ENCODE results near the gene PHACTR1. TPM values are rescaled to one million over a fixed set of nuclear protein-coding genes. Genes with fewer than 3 reads are reported as not detected.

PHACTR1 gene
- total and polyA plus RNA-seq, 9 of the 15 experiments (the other 6 are each of a cell fraction or from before 2014, with no cell fraction given), result 11.5 to 32.6 (median 22.0) TPM

DNA sequence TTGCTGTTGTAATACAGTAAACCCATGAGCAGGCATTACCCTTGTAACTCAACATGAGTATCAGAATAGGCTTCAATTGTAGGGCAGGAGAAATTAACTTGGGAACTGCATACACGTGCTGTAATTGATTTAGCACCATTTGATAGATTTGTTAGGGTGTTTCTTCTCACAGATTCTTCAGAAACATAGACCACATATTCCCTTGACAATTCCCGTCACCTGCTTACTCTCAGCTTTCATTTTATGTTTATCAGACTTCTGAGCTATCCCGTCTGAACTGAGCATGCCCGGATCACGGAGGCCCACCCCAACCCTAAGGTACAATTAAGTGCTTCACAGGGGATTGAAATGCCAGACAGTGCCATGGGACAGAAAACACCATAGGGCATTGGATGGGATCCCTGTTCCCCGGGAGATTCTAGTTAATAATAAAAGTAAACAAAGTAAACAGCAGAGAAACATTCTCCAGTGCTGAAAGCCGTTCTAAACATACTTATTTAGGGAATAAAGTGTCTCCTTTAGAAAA lies 179.7 kb downstream of the PHACTR1 start (continued):
- TF ChIP-seq RBM22 (IDR thresholded peaks at IDR 0.05; ENCODE audit: low read depth, low read length, poor library complexity, severe bottlenecking) (no peak), MTA1 (IDR thresholded peaks at IDR 0.05; ENCODE audit: borderline replicate concordance) (no peak), GABPB1 (CRISPR knock-in tag; IDR thresholded peaks at IDR 0.05) (no peak), GTF2F1 (IDR thresholded peaks at IDR 0.05; ENCODE audit: low read depth, low read length) (no peak), RBFOX2 (IDR thresholded peaks at IDR 0.05; ENCODE audit: low read depth, low read length) (no peak)
- TF ChIP-seq, protein P1, sequence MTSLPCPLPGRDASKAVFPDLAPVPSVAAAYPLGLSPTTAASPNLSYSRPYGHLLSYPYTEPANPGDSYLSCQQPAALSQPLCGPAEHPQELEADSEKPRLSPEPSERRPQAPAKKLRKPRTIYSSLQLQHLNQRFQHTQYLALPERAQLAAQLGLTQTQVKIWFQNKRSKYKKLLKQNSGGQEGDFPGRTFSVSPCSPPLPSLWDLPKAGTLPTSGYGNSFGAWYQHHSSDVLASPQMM (CRISPR knock-in tag; IDR thresholded peaks at IDR 0.05), result no peak

DNA sequence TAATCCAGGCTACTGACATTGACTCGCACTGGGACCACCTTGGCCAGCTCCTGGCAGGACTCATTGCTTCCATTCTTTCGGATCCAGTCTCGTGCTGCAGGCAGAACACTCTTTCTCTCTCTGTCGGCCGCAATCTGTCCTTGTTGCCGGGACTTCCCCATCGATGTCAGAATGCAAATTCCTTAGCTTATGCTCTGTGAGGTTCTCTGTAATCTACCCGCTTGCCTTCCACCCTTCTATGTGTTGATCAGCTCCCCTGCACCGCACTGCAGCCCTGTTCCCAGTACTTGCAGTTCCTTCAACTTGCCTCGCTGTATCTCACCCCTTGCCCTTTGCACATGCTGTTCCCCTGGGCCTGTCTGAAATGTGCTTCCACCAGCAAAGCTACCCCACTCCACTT lies 182.0 kb downstream of the PHACTR1 start:
- ATAC-seq (no peak), DNase-seq (ENCODE audit: extremely low read depth in 1 of 4, low spot score in 3 of 4) (no peak), FAIRE-seq (no peak)
- H3K9me3 ChIP-seq (replicated peaks; ENCODE audit: control insufficient read depth, insufficient read depth, low read depth, low read length), result no peaks in the 10 kb centered on the region
- POLR2A ChIA-PET, result interaction anchor here (0.8 kb wide), 1 partner anchor 17 kb away, joined by 3 read pairs; no protein-coding TSS in a partner anchor
- no peaks in the 10 kb centered on the region for H3K9me1 ChIP-seq (ENCODE audit: control insufficient read depth, insufficient read depth, low read length)
- H3K36me3 ChIP-seq (ENCODE audit: control insufficient read depth, insufficient read depth, low read length), result no peaks in the 10 kb centered on the region
- no peaks in the 10 kb centered on the region for H3K4me1 ChIP-seq (replicated peaks in 1 of 2; ENCODE audit: control insufficient read depth in 2 of 2, insufficient read depth in 2 of 2, low read length in 2 of 2)
- no peak overlapping the region for H3K9ac ChIP-seq (ENCODE audit: insufficient read depth in 1 of 2, low read depth in 2 of 2, low read length in 2 of 2)
- in situ Hi-C loops (cut with MboI) (loop anchor here (10.0 kb wide), 1 partner anchor 1314 kb away; no protein-coding TSS in a partner anchor), intact Hi-C loops (cut with micrococcal nuclease) (no loop called here)
- CTCF ChIA-PET (ENCODE audit: low intra/inter-chr PET ratio), result no interaction called here
- H2AFZ ChIP-seq (ENCODE audit: low read depth, low read length), result no peak overlapping the region
- WGBS (ENCODE audit: insufficient coverage, low coverage, missing lambda C conversion rate), result under 1% methylated on average over 10 of the region's 10 CpGs
- H3K27ac ChIP-seq (ENCODE audit: extremely low read depth, low read depth, low read length), result no peak overlapping the region
- no peaks in the 10 kb centered on the region for H3K79me2 ChIP-seq (ENCODE audit: control insufficient read depth, insufficient read depth, low read length)
- no TSS peak for BruUV-seq (replicated peaks)
- H4K20me1 ChIP-seq (replicated peaks; ENCODE audit: control insufficient read depth, insufficient read depth, low read length), result no peaks in the 10 kb centered on the region; the same call in 1 of the 2 replicates
- no peak overlapping the region for H3K4me2 ChIP-seq (ENCODE audit: insufficient read depth, low read length)
- no peak overlapping the region for H3K4me3 ChIP-seq
- H3K27me3 ChIP-seq (ENCODE audit: control insufficient read depth in 2 of 2, insufficient read depth in 2 of 2, low read length in 2 of 2), result peaks cover 2 to 18% of the 10 kb centered on the region in 2 experiments; a peak in 3 of 5 replicates
- TF ChIP-seq ADNP (tag; IDR thresholded peaks at IDR 0.05) (no peak), ZNF551 (CRISPR knock-in tag; IDR thresholded peaks at IDR 0.05) (no peak), FOXA1 (IDR thresholded peaks at IDR 0.05; ENCODE audit: borderline replicate concordance) (no peak)
